NCI-H1105 (cell line): ENCODE measurements around the gene FHIT.

ENCODE experiments used
- DNase-seq: peaks from one replicate; lab custom pipeline; 2025; lab: John Stamatoyannopoulos, UW

FHIT gene

GRCh38 chr3:60760145-60760544, 491.1 kb downstream of the FHIT start:
- DNase-seq: no peak

- DNase-seq: no peak
These were observed 491.8 kb downstream of the FHIT start for GRCh38 chr3:60759439-60759838.

- DNase-seq: no peak
These were observed 492.4 kb downstream of the FHIT start for GRCh38 chr3:60758831-60759230.

GRCh38 chr3:60758171-60758570, 493.1 kb downstream of the FHIT start:
- no peak for DNase-seq

GRCh38 chr3:60757724-60758123, 493.5 kb downstream of the FHIT start:
- no peak for DNase-seq

- no peak for DNase-seq
These were observed 494.8 kb downstream of the FHIT start for GRCh38 chr3:60756241-60757030.

- DNase-seq: no peak
These were observed 496.2 kb downstream of the FHIT start for GRCh38 chr3:60755094-60755493.

GRCh38 chr3:60754617-60755016, 496.6 kb downstream of the FHIT start:
- no peak for DNase-seq

GRCh38 chr3:60752809-60753208, 498.4 kb downstream of the FHIT start:
- no peak for DNase-seq

- DNase-seq: no peak
These were observed 504.4 kb downstream of the FHIT start for GRCh38 chr3:60746695-60747416.

- DNase-seq: no peak
These were observed 505.1 kb downstream of the FHIT start for GRCh38 chr3:60746043-60746638.

- peak; percentile 29 for DNase-seq
These were observed 507.6 kb downstream of the FHIT start for GRCh38 chr3:60743631-60744164.

GRCh38 chr3:60742606-60743145, 508.6 kb downstream of the FHIT start:
- DNase-seq: no peak

GRCh38 chr3:60737633-60738399, 513.4 kb downstream of the FHIT start:
- no peak for DNase-seq

- DNase-seq: no peak
These were observed 520.9 kb downstream of the FHIT start for GRCh38 chr3:60730371-60730770.

- no peak for DNase-seq
These were observed 522.2 kb downstream of the FHIT start for GRCh38 chr3:60729056-60729455.

- no peak for DNase-seq
These were observed 523.2 kb downstream of the FHIT start for GRCh38 chr3:60728006-60728405.

- DNase-seq: no peak
These were observed 530.5 kb downstream of the FHIT start for GRCh38 chr3:60720736-60721135.

- no peak for DNase-seq
These were observed 534.7 kb downstream of the FHIT start for GRCh38 chr3:60716573-60716972.

GRCh38 chr3:60708191-60708975, 542.9 kb downstream of the FHIT start:
- DNase-seq: peak; percentile 53

- DNase-seq: no peak
These were observed 543.7 kb downstream of the FHIT start for GRCh38 chr3:60707452-60708020.
